H9 (cell line): ENCODE measurements around the gene EME1. TPM values are rescaled to one million over a fixed set of nuclear protein-coding genes. Genes with fewer than 3 reads are reported as not detected.

Experiments
- DNase-seq: peaks from one replicate; pipeline ENCODE4 v3.0.0-alpha.2; 2017
- H2AFZ ChIP-seq: one replicate; pipeline ENCODE4 v1.6.1; 2013; ENCODE audit warnings: mild to moderate bottlenecking, low read length, control low read depth, moderate library complexity
- H2AK5ac ChIP-seq: 2 replicates; pipeline ENCODE4 v1.6.1; 2013; ENCODE audit warnings: low read length, control low read depth, mixed read lengths; ENCODE audit not compliant: insufficient read length
- H2BK120ac ChIP-seq: one replicate; pipeline ENCODE4 v1.6.1; 2013; ENCODE audit warnings: low read depth, mild to moderate bottlenecking, low read length, control low read depth, inconsistent platforms; ENCODE audit not compliant: poor library complexity, severe bottlenecking
- H2BK12ac ChIP-seq: 2 replicates; pipeline ENCODE4 v1.6.1; 2013; ENCODE audit warnings: low read length, control low read depth, mixed read lengths, low read depth; ENCODE audit not compliant: insufficient read length
- H2BK15ac ChIP-seq: 2 replicates; pipeline ENCODE4 v1.6.1; 2013; ENCODE audit warnings: low read depth, low read length, control low read depth
- H2BK20ac ChIP-seq: one replicate; pipeline ENCODE4 v1.6.1; 2013; ENCODE audit warnings: low read depth, mild to moderate bottlenecking, low read length, control low read depth, inconsistent platforms; ENCODE audit not compliant: poor library complexity, severe bottlenecking
- H2BK5ac ChIP-seq: 2 replicates; pipeline ENCODE4 v1.6.1; 2013; ENCODE audit warnings: low read length, control low read depth, mixed read lengths; ENCODE audit not compliant: insufficient read length
- H3K14ac ChIP-seq: 2 replicates; pipeline ENCODE4 v1.6.1; 2013; ENCODE audit warnings: low read length, control low read depth; ENCODE audit not compliant: insufficient read depth
- H3K18ac ChIP-seq: 2 replicates; pipeline ENCODE4 v1.6.1; 2013; ENCODE audit warnings: low read depth, mild to moderate bottlenecking, mixed read lengths, low read length, control low read depth; ENCODE audit not compliant: insufficient read length
- H3K23ac ChIP-seq: 2 replicates; pipeline ENCODE4 v1.6.1; 2013; ENCODE audit warnings: low read length, control low read depth, mixed read lengths, low read depth; ENCODE audit not compliant: insufficient read length
- H3K23me2 ChIP-seq: 2 replicates; pipeline ENCODE4 v1.6.1; 2013; ENCODE audit warnings: low read depth, mild to moderate bottlenecking, mixed read lengths, low read length, control low read depth; ENCODE audit not compliant: insufficient read length, poor library complexity, severe bottlenecking
- H3K27ac ChIP-seq: 2 replicates; pipeline ENCODE4 v1.5.1; 2013; ENCODE audit warnings: low read length, control low read depth, mixed read lengths, low read depth; ENCODE audit not compliant: insufficient read length
- H3K27me3 ChIP-seq: 2 replicates; pipeline ENCODE4 v1.6.1; 2013; ENCODE audit warnings: low read length, control low read depth, inconsistent platforms; ENCODE audit not compliant: insufficient read depth
- H3K4ac ChIP-seq: 2 replicates; pipeline ENCODE4 v1.6.1; 2013; ENCODE audit warnings: low read depth, mild to moderate bottlenecking, control low read depth, inconsistent platforms, low read length, moderate library complexity
- H3K4me1 ChIP-seq: 2 replicates; pipeline ENCODE4 v1.6.1; 2013; ENCODE audit warnings: low read length, control low read depth, inconsistent platforms; ENCODE audit not compliant: insufficient read depth
- H3K4me2 ChIP-seq: 2 replicates; pipeline ENCODE4 v1.6.1; 2013; ENCODE audit warnings: low read length, control low read depth, mixed read lengths; ENCODE audit not compliant: insufficient read length, insufficient read depth
- H3K56ac ChIP-seq: 2 replicates; pipeline ENCODE4 v1.6.1; 2013; ENCODE audit warnings: low read depth, mild to moderate bottlenecking, mixed read lengths, low read length, control low read depth; ENCODE audit not compliant: insufficient read length
- H3K79me1 ChIP-seq: 2 replicates; pipeline ENCODE4 v1.6.1; 2013; ENCODE audit warnings: low read depth, mild to moderate bottlenecking, moderate library complexity, low read length, control low read depth, inconsistent platforms; ENCODE audit not compliant: insufficient read depth, poor library complexity, severe bottlenecking
- H3K79me2 ChIP-seq: 2 replicates; pipeline ENCODE4 v1.6.1; 2013; ENCODE audit warnings: low read length, control low read depth, inconsistent platforms; ENCODE audit not compliant: insufficient read depth
- H3K9ac ChIP-seq: 2 replicates; pipeline ENCODE4 v1.6.1; 2013; ENCODE audit warnings: low read length, control low read depth, mixed read lengths; ENCODE audit not compliant: insufficient read length; ENCODE audit errors: extremely low read depth
- H3K9me3 ChIP-seq: one replicate; pipeline ENCODE4 v1.6.1; 2013; ENCODE audit warnings: low read depth, low read length, inconsistent platforms; ENCODE audit not compliant: control insufficient read depth
- H3T11ph ChIP-seq: one replicate; pipeline ENCODE4 v1.6.1; 2013; ENCODE audit warnings: mild to moderate bottlenecking, low read length, control low read depth, inconsistent platforms
- H4K20me1 ChIP-seq: one replicate; pipeline ENCODE4 v1.6.1; 2013; ENCODE audit not compliant: control insufficient read depth, insufficient read length, insufficient read depth
- H4K5ac ChIP-seq: 2 replicates; pipeline ENCODE4 v1.6.1; 2013; ENCODE audit warnings: low read depth, mild to moderate bottlenecking, mixed read lengths, low read length, control low read depth; ENCODE audit not compliant: insufficient read length
- H4K8ac ChIP-seq: replicated peaks from 2 replicates; pipeline ENCODE4 v1.6.1; 2013; ENCODE audit warnings: low read length, control low read depth, mixed read lengths, low read depth; ENCODE audit not compliant: insufficient read length
- H4K91ac ChIP-seq: 2 replicates; pipeline ENCODE4 v1.6.1; 2013; ENCODE audit warnings: low read depth, mild to moderate bottlenecking, moderate library complexity, mixed read lengths, low read length, control low read depth; ENCODE audit not compliant: insufficient read length
- H3K27ac Mint-ChIP-seq, 3 experiments: 2 replicates in 2 of 3; 3 replicates in 1 of 3; pipeline ENCODE4 v1.8.0; 2020 to 2021; ENCODE audit warnings: mixed read lengths in 3 of 3, mild to moderate bottlenecking in 1 of 3, moderate library complexity in 1 of 3
- H3K27me3 Mint-ChIP-seq: 2 replicates; pipeline ENCODE4 v1.8.0; 2021; ENCODE audit warnings: low read depth, mild to moderate bottlenecking, moderate library complexity, mixed read lengths
- H3K36me3 Mint-ChIP-seq, 3 experiments: 2 replicates in 2 of 3; 3 replicates in 1 of 3; pipeline ENCODE4 v1.8.0; 2020 to 2021; ENCODE audit warnings: low read depth in 3 of 3, mixed read lengths in 3 of 3; ENCODE audit not compliant: insufficient read depth in 1 of 3
- H3K4me1 Mint-ChIP-seq, 2 experiments: 2 replicates each; pipeline ENCODE4 v1.8.0; 2020; ENCODE audit warnings: mixed read lengths in 2 of 2
- H3K4me3 Mint-ChIP-seq, 2 experiments: 2 replicates in 1 of 2; 3 replicates in 1 of 2; pipeline ENCODE4 v1.8.0; 2020 to 2021; ENCODE audit warnings: mild to moderate bottlenecking in 2 of 2, mixed read lengths in 2 of 2, moderate library complexity in 1 of 2
- H3K9me3 Mint-ChIP-seq, 2 experiments: 2 replicates in 1 of 2; 3 replicates in 1 of 2; pipeline ENCODE4 v1.8.0; 2020; ENCODE audit warnings: mild to moderate bottlenecking in 2 of 2, mixed read lengths in 2 of 2, moderate library complexity in 1 of 2
- CTCF ChIP-seq: fragments of 200-600 bp; sonication (generic); conservative IDR thresholded peaks from 3 replicates; pipeline ENCODE4 v1.8.0; 2021; ENCODE audit warnings: antibody characterized with exemption, mild to moderate bottlenecking
- WGBS: extraction: QIAGEN DNeasy Blood & Tissue Kit; methylation state at CpG from one replicate; pipeline ENCODE4 v1.1.7; 2013; ENCODE audit warnings: missing lambda C conversion rate, low lambda C conversion rate, mixed read lengths; ENCODE audit not compliant: insufficient read length; ENCODE audit errors: extremely low coverage; 5-methylcytosine and 5-hydroxymethylcytosine counted together
- total RNA-seq: library from RNA; stranded (reverse); gene quantifications from 2 replicates; pipeline ENCODE4 v1.2.1, GENCODE V29; 2021

Gene EME1
- total RNA-seq, 1 experiment from 2014 or later = 15.1 TPM

GRCh38 chr17:50331085-50331791 is 41.8 kb upstream of the EME1 start:
- H3K9ac ChIP-seq = no peak overlapping the region
- no peaks in the 10 kb centered on the region for H3K36me3 Mint-ChIP-seq

More at GRCh38 chr17:50331085-50331791, 41.8 kb upstream of the EME1 start:
- no CpG with 5 or more reads among the region's 4 CpGs for WGBS
- Histone ChIP-seq H3K27ac (no peak overlapping the region), H4K20me1 (peaks cover 2% of the 10 kb centered on the region), H3K79me2 (no peaks in the 10 kb centered on the region), H2BK120ac (no peak overlapping the region), H2AK5ac (no peak overlapping the region), H2BK15ac (no peak overlapping the region), H3K4ac (no peak overlapping the region), H4K8ac (no peak overlapping the region), H2AFZ (no peak overlapping the region), H3K14ac (no peak overlapping the region), H2BK5ac (no peak overlapping the region), H4K91ac (no peak overlapping the region), H3K56ac (no peak overlapping the region), H3T11ph (no peak overlapping the region), H4K5ac (no peak overlapping the region), H3K27me3 (no peaks in the 10 kb centered on the region), H3K79me1 (no peaks in the 10 kb centered on the region), H2BK20ac (no peak overlapping the region), H3K23ac (no peak overlapping the region), H3K9me3 (no peaks in the 10 kb centered on the region), H3K18ac (no peak overlapping the region), H3K4me1 (no peaks in the 10 kb centered on the region), H3K23me2 (no peaks in the 10 kb centered on the region), H3K4me2 (no peak overlapping the region), H2BK12ac (no peak overlapping the region)
- H3K4me1 Mint-ChIP-seq = peaks cover 13 to 19% of the 10 kb centered on the region in 2 experiments
- TF ChIP-seq CTCF = no peak
- peak overlapping the region in 1 of 3 experiments; percentile 31; a peak in 1 of 7 replicates for H3K27ac Mint-ChIP-seq
- H3K9me3 Mint-ChIP-seq = no peaks in the 10 kb centered on the region
- no peak overlapping the region for H3K4me3 Mint-ChIP-seq
- peaks cover 5% of the 10 kb centered on the region for H3K27me3 Mint-ChIP-seq
- no peak for DNase-seq
